Measurements from ENCODE around the gene ETV6. TPM values are rescaled to one million over a fixed set of nuclear protein-coding genes. Genes with fewer than 3 reads are reported as not detected.

ETV6 gene
- total and polyA plus RNA-seq, 2 of the 8 experiments (the other 6 are each of a cell fraction or from before 2014, with no cell fraction given) = 5.5 to 23.9 TPM

- no peak overlapping the region for H2BK5ac ChIP-seq (ENCODE audit: low read depth, low read length)
- FAIRE-seq (no peak), DNase-seq (ENCODE audit: low read depth in 1 of 2, low spot score in 2 of 2) (no peak)
- peaks cover 12% of the 10 kb centered on the region; the same call in 1 of the 2 replicates for H3K79me1 ChIP-seq (ENCODE audit: low read depth, low read length)
- H3K4me1 ChIP-seq (replicated peaks in 1 of 4; ENCODE audit: control insufficient read depth in 3 of 4, insufficient read depth in 4 of 4, low read length in 3 of 4) = peaks cover 2 to 13% (median 4%) of the 10 kb centered on the region in 4 experiments; a peak in 6 of 7 replicates
- no peak overlapping the region for H3K4me3 ChIP-seq (ENCODE audit: extremely low read depth in 1 of 4, insufficient read depth in 2 of 4, low read depth in 3 of 4, low read length in 4 of 4)
- no peak overlapping the region for H3K56ac ChIP-seq (replicated peaks; ENCODE audit: insufficient read length, low read depth, low read length)
- H4K91ac ChIP-seq (replicated peaks; ENCODE audit: insufficient read length, low read length) = no peak overlapping the region
- H3K9me3 ChIP-seq (ENCODE audit: insufficient read depth in 2 of 2, low read depth in 1 of 2, low read length in 1 of 2) = no peaks in the 10 kb centered on the region
- POLR2A ChIA-PET (ENCODE audit: partially characterized antibody) = interaction anchor here (0.6 to 1.4 kb wide), 2 partner anchors 10 to 88 kb away, joined by 3 to 5 read pairs; no protein-coding TSS in a partner anchor
- no peaks in the 10 kb centered on the region for H3K27me3 ChIP-seq (replicated peaks in 1 of 4; ENCODE audit: control insufficient read depth in 3 of 4, extremely low read depth in 1 of 4, insufficient read depth in 3 of 4, low read length in 3 of 4)
- H3K9ac ChIP-seq (replicated peaks in 1 of 4; ENCODE audit: extremely low read depth in 1 of 4, low read depth in 3 of 4, low read length in 3 of 4) = 0 out of 7 replicates have a peak overlapping the region, but pooled peaks of 1 of the 4 experiments have one; percentile 4
- no peak overlapping the region for H4K5ac ChIP-seq (ENCODE audit: insufficient read length, low read depth, low read length)
- H3K14ac ChIP-seq (ENCODE audit: insufficient read length) = no peak overlapping the region
- no peak overlapping the region for H3K27ac ChIP-seq (ENCODE audit: low read depth, low read length)
- peak overlapping the region; percentile 71; the same call in 1 of the 2 replicates for H2AK5ac ChIP-seq (ENCODE audit: low read depth, low read length)
- H4K8ac ChIP-seq (ENCODE audit: extremely low read depth, insufficient read depth, low read length) = no peak overlapping the region
- no peak overlapping the region for H3K18ac ChIP-seq (ENCODE audit: extremely low read depth, low read length)
- no peaks in the 10 kb centered on the region; a peak in 1 of 8 replicates for H3K36me3 ChIP-seq (ENCODE audit: control insufficient read depth in 2 of 4, insufficient read depth in 4 of 4, low read length in 3 of 4)
- no peak overlapping the region for H2BK12ac ChIP-seq (ENCODE audit: low read depth, low read length)
- no peak overlapping the region for H2BK120ac ChIP-seq (replicated peaks; ENCODE audit: low read depth, low read length)
- 83% methylated on average over 13 of the region's 13 CpGs; no CpG with 5 or more reads in 1 of the 2 experiments for WGBS, 2 experiments (ENCODE audit: extremely low coverage in 1 of 2, insufficient coverage in 1 of 2, insufficient read length in 1 of 2, insufficient replicate concordance in 2 of 2, low coverage in 1 of 2, low lambda C conversion rate in 2 of 2, missing lambda C conversion rate in 1 of 2)
- H2AFZ ChIP-seq (ENCODE audit: low read length) = no peak overlapping the region
- H3K4me2 ChIP-seq (ENCODE audit: insufficient read depth in 1 of 2, low read depth in 2 of 2, low read length in 2 of 2) = no peak overlapping the region
- peaks cover 0 to 3% of the 10 kb centered on the region in 2 experiments for H4K20me1 ChIP-seq (replicated peaks in 1 of 2; ENCODE audit: control insufficient read depth in 1 of 2, insufficient read depth in 2 of 2, low read length in 2 of 2)
- no peak overlapping the region for H3K23ac ChIP-seq (ENCODE audit: insufficient read length)
- no peaks in the 10 kb centered on the region; the same call in 1 of the 2 replicates for H3K23me2 ChIP-seq (ENCODE audit: low read depth, low read length)
- peaks cover 0 to 36% of the 10 kb centered on the region in 2 experiments; a peak in 2 of 4 replicates for H3K79me2 ChIP-seq (ENCODE audit: control insufficient read depth in 1 of 2, insufficient read depth in 2 of 2, low read length in 2 of 2)
- CTCF ChIA-PET (ENCODE audit: partially characterized antibody) = interaction anchor here (0.6 to 1.2 kb wide), 3 partner anchors 51 to 778 kb away, joined by 3 to 4 read pairs (median 3); no protein-coding TSS in a partner anchor
- H2BK20ac ChIP-seq (ENCODE audit: low read length) = no peak overlapping the region
- H2BK15ac ChIP-seq (ENCODE audit: low read length) = no peak overlapping the region
- H3K4ac ChIP-seq (replicated peaks; ENCODE audit: insufficient read length, low read depth, low read length) = no peak overlapping the region
- TF ChIP-seq GTF2F1 (IDR thresholded peaks at IDR 0.05; ENCODE audit: borderline replicate concordance, low read depth, low read length) (no peak), RFX5 (IDR thresholded peaks at IDR 0.05; ENCODE audit: borderline replicate concordance, low read depth, low read length) (no peak), CTCF (IDR thresholded peaks at IDR 0.05; ENCODE audit: control extremely low read depth in 1 of 3, insufficient read depth in 1 of 3, low read depth in 1 of 3, low read length in 3 of 3) (no peak), ATF2 (IDR thresholded peaks at IDR 0.05; ENCODE audit: low read length) (no peak), CTBP2 (IDR thresholded peaks at IDR 0.05; ENCODE audit: borderline replicate concordance, insufficient read depth, insufficient read length, low read length) (no peak), EGR1 (IDR thresholded peaks at IDR 0.05; ENCODE audit: borderline replicate concordance, low read depth, low read length) (no peak)
Measured at GRCh38 chr12:11673666-11674461, 24.4 kb downstream of the ETV6 start.

All from H1 (cell line).